ENCODE results near the gene MOCS1.

DNA sequence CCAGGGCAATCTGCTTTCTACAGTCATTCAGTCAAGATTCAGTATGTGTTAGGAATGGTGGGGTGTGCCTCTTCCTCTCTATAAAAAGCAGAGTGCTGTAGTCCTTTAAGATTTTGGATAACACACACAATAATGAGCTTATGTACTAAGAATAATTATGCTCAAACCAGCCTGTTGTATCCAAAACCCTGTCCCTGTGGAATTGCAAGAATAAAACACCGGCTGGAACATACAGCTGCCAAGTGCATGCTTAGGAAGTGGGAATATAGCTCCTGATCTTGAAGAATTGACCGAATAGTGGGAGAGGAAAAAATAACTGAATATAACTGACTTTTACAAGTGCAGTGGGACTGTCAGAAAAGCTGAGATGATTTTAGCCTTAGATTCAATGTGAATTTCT lies 979 bp upstream of the MOCS1 start:
- TF ChIP-seq PBX3 (IDR thresholded peaks at IDR 0.05), result no peak
- no peak for TF ChIP-seq GATA2 (CRISPR knock-in tag; IDR thresholded peaks at IDR 0.05)
- no peak for TF ChIP-seq JUND (IDR thresholded peaks at IDR 0.05)
- TF ChIP-seq EP300 (IDR thresholded peaks at IDR 0.05; ENCODE audit: borderline replicate concordance in 1 of 2, low read depth in 1 of 2, low read length in 1 of 2), result no peak

Data from SK-N-SH (cell line).